Liver (tissue), 9 donors: ENCODE results near the gene CAMSAP1. TPM values are rescaled to one million over a fixed set of nuclear protein-coding genes. Genes with fewer than 3 reads are reported as not detected.

Source experiments
- DNase-seq: peaks from one replicate; pipeline ENCODE4 v3.0.0-alpha.2; 2017; ENCODE audit warnings: low spot score
- H3K27ac ChIP-seq, 2 donors: one replicate each; pipeline ENCODE4 v1.7.0; 2013; ENCODE audit warnings: inconsistent platforms in 2 of 2, low read length in 2 of 2, control low read depth in 1 of 2, low read depth in 1 of 2, mild to moderate bottlenecking in 1 of 2
- H3K27me3 ChIP-seq, 4 donors: one replicate each; pipeline versions ENCODE4 v1.6.1 to v1.7.0; 2013; ENCODE audit warnings: low read length in 3 of 4, inconsistent platforms in 1 of 4, mild to moderate bottlenecking in 1 of 4, moderate library complexity in 1 of 4; ENCODE audit not compliant: control insufficient read depth in 4 of 4, insufficient read depth in 4 of 4
- H3K36me3 ChIP-seq, 4 donors: one replicate each; pipeline versions ENCODE4 v1.6.1 to v1.7.0; 2013; ENCODE audit warnings: low read length in 3 of 4, mild to moderate bottlenecking in 3 of 4, low read depth in 1 of 4, moderate library complexity in 1 of 4; ENCODE audit not compliant: control insufficient read depth in 4 of 4, insufficient read depth in 3 of 4
- H3K4me1 ChIP-seq, 4 donors: one replicate each; pipeline versions ENCODE4 v1.6.1 to v1.7.0; 2013; ENCODE audit warnings: low read length in 3 of 4, mild to moderate bottlenecking in 3 of 4, moderate library complexity in 1 of 4; ENCODE audit not compliant: control insufficient read depth in 4 of 4, insufficient read depth in 4 of 4
- H3K4me3 ChIP-seq, 3 donors: one replicate each; pipeline versions ENCODE4 v1.6.1 to v1.7.0; 2013; ENCODE audit warnings: low read length in 3 of 3, control low read depth in 1 of 3, low read depth in 1 of 3, mild to moderate bottlenecking in 1 of 3
- H3K9ac ChIP-seq, 2 donors: one replicate each; pipeline ENCODE4 v1.7.0; 2013; ENCODE audit warnings: low read length in 2 of 2, mild to moderate bottlenecking in 2 of 2, moderate library complexity in 2 of 2, control low read depth in 1 of 2, low read depth in 1 of 2
- H3K9me3 ChIP-seq, 4 donors: one replicate each; pipeline versions ENCODE4 v1.6.1 to v1.7.0; 2013; ENCODE audit warnings: low read length in 3 of 4; ENCODE audit not compliant: control insufficient read depth in 4 of 4
- ATF3 ChIP-seq: IDR thresholded peaks from 2 replicates; pipeline ENCODE4 v1.6.1; 2016; ENCODE audit warnings: antibody characterized with exemption
- CTCF ChIP-seq: fragments of 150-350 bp; IDR thresholded peaks from 2 replicates; pipeline ENCODE4 v1.5.1; 2017; ENCODE audit warnings: improper control_type of control experiment, low read depth, low read length; ENCODE audit not compliant: missing input control
- EGR1 ChIP-seq, 2 donors: IDR thresholded peaks; 2 replicates each; pipeline ENCODE4 v1.6.1; 2016 to 2018; ENCODE audit warnings: antibody characterized with exemption in 2 of 2, low read depth in 2 of 2
- GABPA ChIP-seq, 2 donors: IDR thresholded peaks in 1 of 2; conservative IDR thresholded peaks in 1 of 2; 2 replicates each; pipeline ENCODE4 v1.6.1; 2016; ENCODE audit warnings: antibody characterized with exemption in 2 of 2, mild to moderate bottlenecking in 1 of 2, moderate library complexity in 1 of 2
- HNF4A ChIP-seq, 2 donors: conservative IDR thresholded peaks; 2 replicates each; pipeline ENCODE4 v1.6.1; 2016; ENCODE audit warnings: antibody characterized with exemption in 2 of 2, mild to moderate bottlenecking in 2 of 2
- HNF4G ChIP-seq: IDR thresholded peaks from 2 replicates; pipeline ENCODE4 v1.6.1; 2016; ENCODE audit warnings: antibody characterized with exemption
- JUND ChIP-seq, 2 donors: IDR thresholded peaks; 2 replicates each; pipeline ENCODE4 v1.6.1; 2016; ENCODE audit warnings: antibody characterized with exemption in 2 of 2
- MAX ChIP-seq: IDR thresholded peaks from 2 replicates; pipeline ENCODE4 v1.6.1; 2016; ENCODE audit warnings: antibody characterized with exemption
- NR2F2 ChIP-seq: IDR thresholded peaks from 2 replicates; pipeline ENCODE4 v1.6.1; 2016; ENCODE audit warnings: antibody characterized with exemption
- RAD21 ChIP-seq, 2 donors: IDR thresholded peaks; 2 replicates each; pipeline ENCODE4 v1.6.1; 2016; ENCODE audit warnings: antibody characterized with exemption in 2 of 2, mild to moderate bottlenecking in 2 of 2
- REST ChIP-seq: IDR thresholded peaks from 2 replicates; pipeline ENCODE4 v1.6.1; 2016; ENCODE audit warnings: antibody characterized with exemption, mild to moderate bottlenecking
- RXRA ChIP-seq, 2 donors: IDR thresholded peaks; 2 replicates each; pipeline ENCODE4 v1.6.1; 2017 to 2018; ENCODE audit warnings: antibody characterized with exemption in 2 of 2, mild to moderate bottlenecking in 1 of 2
- SP1 ChIP-seq: IDR thresholded peaks from 2 replicates; pipeline ENCODE4 v1.6.1; 2018; ENCODE audit warnings: antibody characterized with exemption, mild to moderate bottlenecking
- TAF1 ChIP-seq: conservative IDR thresholded peaks from 2 replicates; pipeline ENCODE4 v1.6.1; 2016; ENCODE audit warnings: antibody characterized with exemption, mild to moderate bottlenecking
- YY1 ChIP-seq: IDR thresholded peaks from 2 replicates; pipeline ENCODE4 v1.6.1; 2016; ENCODE audit warnings: antibody characterized with exemption, mild to moderate bottlenecking
- WGBS: extraction: QIAGEN DNeasy Blood & Tissue Kit; methylation state at CpG from one replicate; pipeline ENCODE4 v1.1.7; 2013; 5-methylcytosine and 5-hydroxymethylcytosine counted together
- polyA plus RNA-seq, 2 donors: library from polyadenylated mRNA; stranded (reverse) in 1 of 2; unstranded in 1 of 2; fragments of 200-250 nt in 1 of 2; fragments of >200 nt in 1 of 2; fragmentation: Nextera tagmentation in 1 of 2; extraction: Ambion mirVana in 1 of 2; gene quantifications; one replicate each; pipeline versions ENCODE4 v1.2.1 to v1.2.3, GENCODE V29; 2013 to 2015
- total RNA-seq, 2 donors: library from RNA; depleted of rRNA; stranded (reverse); fragments of >200 nt; gene quantifications; one replicate each; pipeline ENCODE4 v1.2.3, GENCODE V29; 2014
- donor health status: healthy.
- donor health status: healthy.
- donor health status: healthy.
- donor health status: healthy.
- donor health status: healthy.

CAMSAP1 gene
- total and polyA plus RNA-seq, 4 donors, result 0.97 to 6.4 (median 5.1) TPM

- Histone ChIP-seq H3K4me1 (no peaks in the 10 kb centered on the region), H3K36me3 (peaks cover 18 to 76% (median 37%) of the 10 kb centered on the region in 4 donors), H3K4me3 (no peak overlapping the region), H3K9ac (no peak overlapping the region), H3K27me3 (no peaks in the 10 kb centered on the region), H3K9me3 (no peaks in the 10 kb centered on the region), H3K27ac (no peak overlapping the region)
- DNase-seq, result no peak
- 95% methylated on average over 14 of the region's 14 CpGs for WGBS
- TF ChIP-seq GABPA (IDR thresholded peaks at IDR 0.05 in 1 of 2, conservative IDR thresholded peaks at IDR 0.05 in 1 of 2) (no peak), MAX (no peak), NR2F2 (no peak), ATF3 (no peak), CTCF (no peak), RAD21 (IDR thresholded peaks at IDR 0.05) (no peak), HNF4G (no peak), SP1 (no peak), RXRA (IDR thresholded peaks at IDR 0.05) (no peak), REST (no peak), HNF4A (conservative IDR thresholded peaks at IDR 0.05) (no peak), EGR1 (IDR thresholded peaks at IDR 0.05; ENCODE audit: low read depth in 2 of 2) (no peak)
Observed at GRCh38 chr9:135813671-135814290, 93.6 kb downstream of the CAMSAP1 start.

GRCh38 chr9:135812961-135813360 is 94.4 kb downstream of the CAMSAP1 start:
- no peak overlapping the region for H3K9ac ChIP-seq
- DNase-seq, result no peak
- WGBS, result 93% methylated on average over 13 of the region's 13 CpGs

More at GRCh38 chr9:135812961-135813360, 94.4 kb downstream of the CAMSAP1 start:
- no peaks in the 10 kb centered on the region for H3K4me1 ChIP-seq
- H3K36me3 ChIP-seq, result peaks cover 11 to 68% (median 32%) of the 10 kb centered on the region in 4 donors
- H3K27ac ChIP-seq, result no peak overlapping the region
- no peaks in the 10 kb centered on the region for H3K9me3 ChIP-seq
- H3K27me3 ChIP-seq, result no peaks in the 10 kb centered on the region
- TF ChIP-seq HNF4A (conservative IDR thresholded peaks at IDR 0.05), result no peak
- TF ChIP-seq JUND (IDR thresholded peaks at IDR 0.05), result no peak
- TF ChIP-seq EGR1 (IDR thresholded peaks at IDR 0.05; ENCODE audit: low read depth in 2 of 2), result no peak
- TF ChIP-seq YY1, result no peak
- no peak for TF ChIP-seq TAF1
- TF ChIP-seq HNF4G, result no peak
- no peak overlapping the region for H3K4me3 ChIP-seq
